CD4-positive, alpha-beta T cell (primary cell): ENCODE data around the gene OR5C1. TPM values are rescaled to one million over a fixed set of nuclear protein-coding genes. Genes with fewer than 3 reads are reported as not detected.

ENCODE experiments used
- ATAC-seq: fragments of 200-7000 bp; cut with Tn5 transposase; one replicate; pipeline ENCODE4 v1.10.0; 2022; ENCODE audit warnings: mild to moderate bottlenecking; ENCODE audit not compliant: poor library complexity
- CTCF ChIA-PET: fragments of 350-600 bp; sonication (Branson Sonifier 250); formaldehyde crosslinking; loops from one replicate; lab custom pipeline; 2021; ENCODE audit warnings: antibody characterized with exemption, inconsistent platforms; lab: Charles Lee
- POLR2A ChIA-PET: fragments of 350-600 bp; sonication (Branson Sonifier 250); formaldehyde crosslinking; loops from one replicate; lab custom pipeline; 2021; ENCODE audit warnings: antibody characterized with exemption, inconsistent platforms; lab: Charles Lee
- DNase-seq, 14 experiments: peaks; one replicate each; pipeline ENCODE4 v3.0.0-alpha.2; 2013 to 2020; ENCODE audit warnings: mixed read lengths in 2 of 14
- H3K27ac ChIP-seq, 2 donors: one replicate each; pipeline versions ENCODE4 v1.5.1 to v1.7.0; 2013; ENCODE audit warnings: low read length in 2 of 2, low read depth in 1 of 2, mild to moderate bottlenecking in 1 of 2
- H3K27me3 ChIP-seq, 2 experiments: 1 replicate in 1 of 2; 2 replicates in 1 of 2; pipeline versions ENCODE4 v1.6.1 to v1.7.0; 2013; ENCODE audit warnings: low read length in 2 of 2, control low read depth in 1 of 2, mild to moderate bottlenecking in 1 of 2, moderate library complexity in 1 of 2; ENCODE audit not compliant: insufficient read depth in 2 of 2, control insufficient read depth in 1 of 2
- H3K36me3 ChIP-seq: one replicate; pipeline ENCODE4 v1.6.1; 2013; ENCODE audit warnings: low read length, control low read depth; ENCODE audit not compliant: insufficient read depth
- H3K4me1 ChIP-seq: one replicate; pipeline ENCODE4 v1.6.1; 2013; ENCODE audit warnings: low read length, control low read depth; ENCODE audit not compliant: insufficient read depth
- H3K4me3 ChIP-seq: one replicate; pipeline ENCODE4 v1.5.1; 2013; ENCODE audit warnings: mild to moderate bottlenecking, low read length, moderate library complexity
- H3K9me3 ChIP-seq, 2 experiments: 1 replicate in 1 of 2; 2 replicates in 1 of 2; pipeline versions ENCODE4 v1.6.1 to v1.7.0; 2013; ENCODE audit warnings: low read length in 2 of 2, mild to moderate bottlenecking in 2 of 2, control low read depth in 1 of 2, moderate library complexity in 1 of 2; ENCODE audit not compliant: control insufficient read depth in 1 of 2, insufficient read depth in 1 of 2
- H3K27ac Mint-ChIP-seq: one replicate; pipeline ENCODE4 v1.8.0; 2020; ENCODE audit warnings: mixed read lengths
- H3K27me3 Mint-ChIP-seq: one replicate; pipeline ENCODE4 v1.8.0; 2021; ENCODE audit warnings: mixed read lengths
- H3K36me3 Mint-ChIP-seq: one replicate; pipeline ENCODE4 v1.8.0; 2021; ENCODE audit warnings: low read depth, mixed read lengths
- H3K4me1 Mint-ChIP-seq: one replicate; pipeline ENCODE4 v1.8.0; 2021; ENCODE audit warnings: low read depth, mixed read lengths
- H3K4me3 Mint-ChIP-seq: one replicate; pipeline ENCODE4 v1.8.0; 2020; ENCODE audit warnings: mild to moderate bottlenecking, mixed read lengths
- H3K9me3 Mint-ChIP-seq: one replicate; pipeline ENCODE4 v1.8.0; 2020; ENCODE audit warnings: mixed read lengths
- CTCF ChIP-seq: fragments of 200-600 bp; IDR thresholded peaks from one replicate; pipeline ENCODE4 v1.8.0; 2022; ENCODE audit warnings: antibody characterized with exemption, mild to moderate bottlenecking
- intact Hi-C, 2 experiments: fragments of 100-400 bp; cut with DNase I in 1 of 2; cut with micrococcal nuclease in 1 of 2; formaldehyde crosslinking; loops; one replicate each; pipeline versions ENCODE4 v1.15.1 to v1.9.0; 2023 to 2025; cut with DNase I, micrococcal nuclease
- total RNA-seq, 174 experiments: library from RNA in 2 of 174; stranded (reverse) in 2 of 174; gene quantifications; one replicate each; pipeline ENCODE4 v1.2.3 and lab custom pipeline; 2021 to 2026

The OR5C1 gene
- total RNA-seq, 2 experiments from 2014 or later = not detected

GRCh38 chr9:122779181-122779580 lies 9.6 kb upstream of the OR5C1 start:
- CTCF ChIA-PET = no interaction called here
- no peak overlapping the region for H3K27ac ChIP-seq
- TF ChIP-seq CTCF = no peak
- no peaks in the 10 kb centered on the region for H3K36me3 ChIP-seq
- no peak for DNase-seq
- POLR2A ChIA-PET = no interaction called here
- H3K4me1 Mint-ChIP-seq = no peaks in the 10 kb centered on the region
- H3K9me3 Mint-ChIP-seq = no peaks in the 10 kb centered on the region
- H3K27ac Mint-ChIP-seq = no peak overlapping the region
- no peaks in the 10 kb centered on the region for H3K4me1 ChIP-seq
- ATAC-seq = no peak
- intact Hi-C loops = no loop called here
- H3K27me3 ChIP-seq = no peaks in the 10 kb centered on the region
- H3K36me3 Mint-ChIP-seq = no peaks in the 10 kb centered on the region
- H3K9me3 ChIP-seq = no peaks in the 10 kb centered on the region
- H3K4me3 ChIP-seq = no peak overlapping the region
- no peaks in the 10 kb centered on the region for H3K27me3 Mint-ChIP-seq
- H3K4me3 Mint-ChIP-seq = no peak overlapping the region

- Histone ChIP-seq H3K27ac (no peak overlapping the region), H3K9me3 (no peaks in the 10 kb centered on the region), H3K4me1 (no peaks in the 10 kb centered on the region), H3K4me3 (no peak overlapping the region), H3K27me3 (no peaks in the 10 kb centered on the region), H3K36me3 (no peaks in the 10 kb centered on the region)
- no peaks in the 10 kb centered on the region for H3K27me3 Mint-ChIP-seq
- no peaks in the 10 kb centered on the region for H3K36me3 Mint-ChIP-seq
- H3K4me1 Mint-ChIP-seq = no peaks in the 10 kb centered on the region
- no peak for TF ChIP-seq CTCF
- H3K9me3 Mint-ChIP-seq = no peaks in the 10 kb centered on the region
- H3K27ac Mint-ChIP-seq = no peak overlapping the region
- no peak for ATAC-seq
- intact Hi-C loops = no loop called here
- DNase-seq = no peak
- ChIA-PET CTCF (no interaction called here), POLR2A (no interaction called here)
- no peak overlapping the region for H3K4me3 Mint-ChIP-seq
These were observed 8.7 kb upstream of the OR5C1 start for GRCh38 chr9:122780026-122780425.

GRCh38 chr9:122781671-122782070 lies 7.1 kb upstream of the OR5C1 start:
- no peaks in the 10 kb centered on the region for H3K36me3 Mint-ChIP-seq
- CTCF ChIA-PET = no interaction called here

More at GRCh38 chr9:122781671-122782070, 7.1 kb upstream of the OR5C1 start:
- Histone ChIP-seq H3K4me1 (no peaks in the 10 kb centered on the region), H3K27ac (no peak overlapping the region), H3K36me3 (no peaks in the 10 kb centered on the region), H3K9me3 (no peaks in the 10 kb centered on the region), H3K4me3 (no peak overlapping the region), H3K27me3 (no peaks in the 10 kb centered on the region)
- no peak for TF ChIP-seq CTCF
- Mint-ChIP-seq H3K27me3 (no peaks in the 10 kb centered on the region), H3K4me1 (no peaks in the 10 kb centered on the region), H3K9me3 (no peaks in the 10 kb centered on the region), H3K27ac (no peak overlapping the region), H3K4me3 (no peak overlapping the region)
- POLR2A ChIA-PET = no interaction called here
- ATAC-seq = no peak
- DNase-seq = no peak
- intact Hi-C loops = no loop called here
